Measurements from ENCODE around the gene FOXP1. TPM values are rescaled to one million over a fixed set of nuclear protein-coding genes. Genes with fewer than 3 reads are reported as not detected.

The FOXP1 gene
- total and polyA plus RNA-seq, 3 donors from 2014 or later, result 37.8 to 105 (median 75.9) TPM

GRCh38 chr3:71494212-71494611, 89.3 kb downstream of the FOXP1 start:
- peaks cover 25% of the 10 kb centered on the region for H3K4me1 ChIP-seq
- no peaks in the 10 kb centered on the region for H3K27me3 ChIP-seq
- TF ChIP-seq, protein P1, sequence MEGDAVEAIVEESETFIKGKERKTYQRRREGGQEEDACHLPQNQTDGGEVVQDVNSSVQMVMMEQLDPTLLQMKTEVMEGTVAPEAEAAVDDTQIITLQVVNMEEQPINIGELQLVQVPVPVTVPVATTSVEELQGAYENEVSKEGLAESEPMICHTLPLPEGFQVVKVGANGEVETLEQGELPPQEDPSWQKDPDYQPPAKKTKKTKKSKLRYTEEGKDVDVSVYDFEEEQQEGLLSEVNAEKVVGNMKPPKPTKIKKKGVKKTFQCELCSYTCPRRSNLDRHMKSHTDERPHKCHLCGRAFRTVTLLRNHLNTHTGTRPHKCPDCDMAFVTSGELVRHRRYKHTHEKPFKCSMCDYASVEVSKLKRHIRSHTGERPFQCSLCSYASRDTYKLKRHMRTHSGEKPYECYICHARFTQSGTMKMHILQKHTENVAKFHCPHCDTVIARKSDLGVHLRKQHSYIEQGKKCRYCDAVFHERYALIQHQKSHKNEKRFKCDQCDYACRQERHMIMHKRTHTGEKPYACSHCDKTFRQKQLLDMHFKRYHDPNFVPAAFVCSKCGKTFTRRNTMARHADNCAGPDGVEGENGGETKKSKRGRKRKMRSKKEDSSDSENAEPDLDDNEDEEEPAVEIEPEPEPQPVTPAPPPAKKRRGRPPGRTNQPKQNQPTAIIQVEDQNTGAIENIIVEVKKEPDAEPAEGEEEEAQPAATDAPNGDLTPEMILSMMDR (IDR thresholded peaks at IDR 0.05), result no peak
- TF ChIP-seq POLR2A (IDR thresholded peaks at IDR 0.05), result no peak
- intact Hi-C loops (cut with DNase I; ENCODE audit: low total_unique reads), result no loop called here
- H3K36me3 ChIP-seq (ENCODE audit: low read depth, missing control alignments), result no peaks in the 10 kb centered on the region
- H3K4me3 ChIP-seq, result no peak overlapping the region
- no peak for DNase-seq
- no peaks in the 10 kb centered on the region for H3K9me3 ChIP-seq
- WGBS, 2 donors, result 92 to 94% methylated on average over 5 of the region's 5 CpGs
- no peak overlapping the region for H3K27ac ChIP-seq

DNA sequence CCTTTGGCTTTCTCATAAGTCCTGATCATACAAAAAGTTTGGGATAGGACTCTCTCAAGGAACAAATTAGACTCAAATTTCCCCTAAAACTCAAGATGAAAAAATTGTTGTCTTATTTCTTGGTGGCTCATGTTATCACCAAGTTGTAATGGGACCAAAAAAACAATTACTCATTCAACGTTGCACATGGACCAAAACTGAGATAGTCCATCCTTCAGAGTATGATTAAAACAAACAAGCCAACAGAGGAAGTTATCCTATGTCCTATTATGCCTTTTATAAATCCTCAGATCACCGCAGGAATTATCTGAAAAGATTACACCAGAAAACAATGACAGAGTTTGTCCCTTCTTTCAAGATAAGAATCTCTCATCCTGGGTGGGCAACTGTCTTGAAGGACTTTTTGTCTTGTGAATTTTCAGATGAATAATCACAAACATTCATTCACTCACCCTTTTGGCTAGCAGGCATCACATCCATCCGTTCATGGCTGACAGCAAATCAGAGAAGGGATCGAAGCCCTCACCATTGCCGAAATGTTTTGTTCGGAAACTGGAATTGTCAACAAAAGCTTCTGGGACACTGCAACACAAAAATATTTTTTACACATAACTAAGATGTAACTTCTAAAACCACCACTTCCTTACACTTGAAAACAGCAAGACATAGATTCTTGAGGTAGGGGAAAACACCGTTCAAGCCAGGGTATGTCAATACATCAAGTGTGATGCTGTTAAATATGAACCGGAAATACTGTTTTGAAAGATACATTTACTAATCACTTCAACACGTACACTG, 90.4 kb downstream of the FOXP1 start:
- H3K27ac ChIP-seq, result no peak overlapping the region
- H3K36me3 ChIP-seq (ENCODE audit: low read depth, missing control alignments), result no peaks in the 10 kb centered on the region
- H3K9me3 ChIP-seq, result no peaks in the 10 kb centered on the region
- no peaks in the 10 kb centered on the region for H3K27me3 ChIP-seq
- peaks cover 15% of the 10 kb centered on the region for H3K4me1 ChIP-seq
- H3K4me3 ChIP-seq, result no peak overlapping the region
- no peak for TF ChIP-seq POLR2A (IDR thresholded peaks at IDR 0.05)
- TF ChIP-seq, protein P1 (IDR thresholded peaks at IDR 0.05), result no peak
- intact Hi-C loops (cut with DNase I; ENCODE audit: low total_unique reads), result no loop called here
- DNase-seq, result no peak
- WGBS, 2 donors, result 86 to 87% methylated on average over 9 of the region's 9 CpGs

GRCh38 chr3:71492566-71492965, 91.0 kb downstream of the FOXP1 start:
- Histone ChIP-seq H3K27me3 (no peaks in the 10 kb centered on the region), H3K27ac (no peak overlapping the region), H3K4me3 (no peak overlapping the region), H3K9me3 (no peaks in the 10 kb centered on the region), H3K36me3 (ENCODE audit: low read depth, missing control alignments) (no peaks in the 10 kb centered on the region), H3K4me1 (peaks cover 12% of the 10 kb centered on the region)
- intact Hi-C loops (cut with DNase I; ENCODE audit: low total_unique reads), result no loop called here
- no peak for TF ChIP-seq POLR2A (IDR thresholded peaks at IDR 0.05)
- TF ChIP-seq, protein P1 (IDR thresholded peaks at IDR 0.05), result no peak
- DNase-seq, result no peak

- WGBS, 2 donors, result 87 to 90% methylated on average over 9 of the region's 9 CpGs
- TF ChIP-seq, protein P1 (IDR thresholded peaks at IDR 0.05), result no peak
- no peak for TF ChIP-seq POLR2A (IDR thresholded peaks at IDR 0.05)
- intact Hi-C loops (cut with DNase I; ENCODE audit: low total_unique reads), result no loop called here
- no peaks in the 10 kb centered on the region for H3K36me3 ChIP-seq (ENCODE audit: low read depth, missing control alignments)
- no peaks in the 10 kb centered on the region for H3K9me3 ChIP-seq
- no peak overlapping the region for H3K27ac ChIP-seq
- H3K27me3 ChIP-seq, result no peaks in the 10 kb centered on the region
- no peak for DNase-seq
- peaks cover 8% of the 10 kb centered on the region for H3K4me1 ChIP-seq
- H3K4me3 ChIP-seq, result no peak overlapping the region
These were observed 92.3 kb downstream of the FOXP1 start for GRCh38 chr3:71491154-71491752.
